ENCODE data around the gene EFCAB8. TPM values are rescaled to one million over a fixed set of nuclear protein-coding genes. Genes with fewer than 3 reads are reported as not detected.
"Not testable (repeated sequence)": the region's sequence is repeated elsewhere in the genome, so short reads cannot be mapped to it uniquely, and the experiment has no call there.

Gene EFCAB8
- total RNA-seq, 4 donors from 2014 or later, result 0.13 to 0.78 TPM; not detected in 2

DNA sequence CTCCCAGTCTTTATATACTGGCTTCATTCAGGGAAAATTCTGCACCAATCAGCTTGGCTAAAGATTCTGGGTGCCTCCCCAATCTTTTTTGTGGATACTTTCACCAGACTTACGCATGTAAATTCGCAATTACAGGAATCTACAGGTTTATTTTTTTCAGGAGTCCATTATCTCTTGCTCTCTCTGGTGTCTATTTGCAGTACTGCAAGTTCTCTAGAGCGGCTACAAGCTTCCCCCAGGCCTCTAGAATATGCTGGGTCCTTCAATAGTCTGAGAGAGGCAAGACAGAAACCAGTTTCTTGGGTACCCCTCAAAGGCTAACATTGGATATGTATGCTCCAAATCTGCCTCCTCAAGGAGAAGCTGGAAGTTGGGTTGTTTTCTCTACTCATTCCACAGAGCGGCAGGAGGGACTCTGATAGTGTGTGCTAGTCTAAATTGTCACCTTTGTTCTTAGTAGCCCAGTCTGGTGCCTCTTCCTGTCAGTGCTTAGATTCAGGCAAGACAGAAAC is 87.0 kb downstream of the EFCAB8 start:
- TF ChIP-seq, protein P1, sequence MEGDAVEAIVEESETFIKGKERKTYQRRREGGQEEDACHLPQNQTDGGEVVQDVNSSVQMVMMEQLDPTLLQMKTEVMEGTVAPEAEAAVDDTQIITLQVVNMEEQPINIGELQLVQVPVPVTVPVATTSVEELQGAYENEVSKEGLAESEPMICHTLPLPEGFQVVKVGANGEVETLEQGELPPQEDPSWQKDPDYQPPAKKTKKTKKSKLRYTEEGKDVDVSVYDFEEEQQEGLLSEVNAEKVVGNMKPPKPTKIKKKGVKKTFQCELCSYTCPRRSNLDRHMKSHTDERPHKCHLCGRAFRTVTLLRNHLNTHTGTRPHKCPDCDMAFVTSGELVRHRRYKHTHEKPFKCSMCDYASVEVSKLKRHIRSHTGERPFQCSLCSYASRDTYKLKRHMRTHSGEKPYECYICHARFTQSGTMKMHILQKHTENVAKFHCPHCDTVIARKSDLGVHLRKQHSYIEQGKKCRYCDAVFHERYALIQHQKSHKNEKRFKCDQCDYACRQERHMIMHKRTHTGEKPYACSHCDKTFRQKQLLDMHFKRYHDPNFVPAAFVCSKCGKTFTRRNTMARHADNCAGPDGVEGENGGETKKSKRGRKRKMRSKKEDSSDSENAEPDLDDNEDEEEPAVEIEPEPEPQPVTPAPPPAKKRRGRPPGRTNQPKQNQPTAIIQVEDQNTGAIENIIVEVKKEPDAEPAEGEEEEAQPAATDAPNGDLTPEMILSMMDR (IDR thresholded peaks at IDR 0.05), result peak in 1 of 4 experiments; percentile 26
- TF ChIP-seq EP300 (IDR thresholded peaks at IDR 0.05) (no peak), POLR2AphosphoS5 (IDR thresholded peaks at IDR 0.05) (no peak)
- H3K9me3 ChIP-seq, result peaks cover 0 to 30% (median 0%) of the 10 kb centered on the region in 3 donors
- 26 to 51% methylated on average over 4 of the region's 4 CpGs for WGBS, 2 donors (ENCODE audit: low coverage in 1 of 2)
- H3K27ac ChIP-seq, result no peak overlapping the region
- ATAC-seq, result no peak
- H3K36me3 ChIP-seq, result no peaks in the 10 kb centered on the region
- no peak overlapping the region for H3K4me3 ChIP-seq
- H3K4me1 ChIP-seq, result no peaks in the 10 kb centered on the region
- H3K27me3 ChIP-seq, result peaks cover 24% of the 10 kb centered on the region

DNA sequence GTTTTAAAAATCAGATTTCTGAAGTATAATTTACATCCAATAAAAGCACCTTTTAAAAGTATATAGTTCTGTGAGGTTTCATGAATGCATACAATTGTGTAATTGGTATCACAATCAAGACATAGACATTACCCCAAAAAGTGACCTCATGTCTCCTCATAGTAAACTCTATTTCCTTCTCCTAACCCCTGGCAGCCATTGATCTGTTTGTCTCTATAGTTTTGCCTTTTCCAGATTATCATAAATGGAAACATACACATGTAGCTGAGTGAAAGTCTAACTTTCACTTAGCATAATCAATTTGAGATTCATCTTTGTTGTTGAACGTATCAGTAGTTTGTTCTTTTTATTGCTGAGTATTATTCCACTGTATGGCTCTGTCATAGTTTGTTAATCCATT is 87.9 kb downstream of the EFCAB8 start:
- ATAC-seq, result no peak
- 63 to 81% methylated on average over 1 of the region's 1 CpG for WGBS, 2 donors (ENCODE audit: low coverage in 1 of 2)
- H3K36me3 ChIP-seq, result no peaks in the 10 kb centered on the region

DNA sequence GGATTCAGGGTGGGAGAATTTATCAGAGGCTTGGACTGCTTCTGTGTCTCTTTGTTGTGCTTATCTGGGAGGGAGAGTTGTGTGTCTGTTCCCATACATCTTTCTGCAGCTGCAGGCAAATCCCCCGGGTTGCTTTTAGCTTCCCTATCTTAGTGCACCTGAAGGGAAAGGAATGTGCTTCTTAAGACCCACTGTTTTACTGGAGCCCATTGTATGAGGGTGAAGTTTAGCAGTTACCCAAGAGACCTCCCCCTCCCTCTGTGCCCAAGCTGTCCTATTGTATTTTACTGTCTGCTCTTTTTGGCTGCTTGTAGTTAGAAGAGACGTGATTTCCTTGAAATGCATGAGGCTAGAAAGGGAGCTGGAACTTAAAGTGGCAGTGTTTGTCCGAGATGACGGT is 91.8 kb downstream of the EFCAB8 start:
- ATAC-seq, H3K36me3 ChIP-seq, H3K27ac ChIP-seq, H3K4me1 ChIP-seq, H3K4me3 ChIP-seq: not testable (repeated sequence)
- peaks cover 0 to 20% (median 0%) of the 10 kb centered on the region in 3 donors for H3K9me3 ChIP-seq
- 9 to 32% methylated on average over 3 to 4 of the region's 4 CpGs for WGBS, 2 donors (ENCODE audit: low coverage in 1 of 2)
- H3K27me3 ChIP-seq, result peaks cover 32% of the 10 kb centered on the region

More for the DNA sequence above, 87.9 kb downstream of the EFCAB8 start:
- Histone ChIP-seq H3K27ac (no peak overlapping the region), H3K9me3 (peaks cover 0 to 22% (median 0%) of the 10 kb centered on the region in 3 donors), H3K27me3 (peaks cover 24% of the 10 kb centered on the region), H3K4me1 (no peaks in the 10 kb centered on the region), H3K4me3 (no peak overlapping the region)
- TF ChIP-seq POLR2AphosphoS5 (IDR thresholded peaks at IDR 0.05) (no peak), POLR2A (IDR thresholded peaks at IDR 0.05) (no peak), EP300 (IDR thresholded peaks at IDR 0.05) (no peak)
- TF ChIP-seq, protein P1 (IDR thresholded peaks at IDR 0.05), result no peak

DNA sequence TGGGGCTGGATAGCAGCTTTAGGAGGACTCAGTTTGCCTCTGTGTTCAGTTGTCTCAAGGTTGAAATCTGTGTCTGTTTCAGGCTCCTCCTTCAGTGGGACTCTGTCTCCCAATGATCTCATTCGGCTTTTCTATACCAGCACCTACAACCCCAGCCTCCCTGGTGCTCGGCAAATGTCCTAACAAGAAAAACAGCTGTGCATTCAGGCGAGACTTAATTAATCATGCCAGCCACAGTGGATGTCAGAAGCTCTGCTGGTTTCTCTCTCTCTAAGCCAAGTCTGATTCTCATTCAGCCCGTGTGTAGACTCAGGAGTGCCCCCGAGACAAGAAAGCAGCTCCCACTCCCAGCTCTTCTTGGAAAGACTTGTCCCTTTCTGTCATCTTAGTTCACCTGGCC is 98.7 kb downstream of the EFCAB8 start:
- Histone ChIP-seq H3K4me3 (no peak overlapping the region), H3K27ac (no peak overlapping the region), H3K4me1 (no peaks in the 10 kb centered on the region), H3K36me3 (no peaks in the 10 kb centered on the region), H3K9me3 (peaks cover 0 to 57% (median 0%) of the 10 kb centered on the region in 3 donors), H3K27me3 (peaks cover 25% of the 10 kb centered on the region)
- ATAC-seq, result no peak
- no peak for TF ChIP-seq POLR2A (IDR thresholded peaks at IDR 0.05)
- TF ChIP-seq POLR2AphosphoS5 (IDR thresholded peaks at IDR 0.05), result no peak
- no peak for TF ChIP-seq EP300 (IDR thresholded peaks at IDR 0.05)
- TF ChIP-seq, protein P1 (IDR thresholded peaks at IDR 0.05), result no peak
- 75 to 83% methylated on average over 5 of the region's 5 CpGs for WGBS, 2 donors (ENCODE audit: low coverage in 1 of 2)

DNA sequence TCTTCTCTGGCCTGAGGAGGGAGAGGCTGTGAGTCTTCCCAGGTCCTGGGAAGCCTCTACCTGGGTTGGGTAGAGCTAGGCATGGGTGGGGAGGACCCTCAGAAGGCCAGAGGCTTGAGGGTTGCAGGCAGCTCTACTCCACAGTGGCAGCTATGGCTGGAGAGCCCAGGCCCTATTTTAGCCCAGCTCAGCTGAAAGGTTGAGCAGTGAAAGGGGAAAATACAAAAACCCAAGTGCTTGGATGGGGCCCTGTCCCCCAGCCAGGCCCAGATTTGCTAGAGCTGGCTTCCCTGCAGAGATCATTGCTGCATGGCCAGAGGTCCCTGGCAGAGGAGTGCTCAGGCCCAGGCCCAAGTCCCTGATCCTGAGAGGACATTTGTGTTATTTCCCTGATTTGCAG is 99.9 kb downstream of the EFCAB8 start:
- no peaks in the 10 kb centered on the region for H3K36me3 ChIP-seq
- no peak for ATAC-seq
- H3K27me3 ChIP-seq, result peaks cover 20% of the 10 kb centered on the region
- no peak overlapping the region for H3K27ac ChIP-seq
- H3K4me3 ChIP-seq, result no peak overlapping the region
- peaks cover 0 to 56% (median 0%) of the 10 kb centered on the region in 3 donors for H3K9me3 ChIP-seq
- H3K4me1 ChIP-seq, result no peaks in the 10 kb centered on the region
- TF ChIP-seq POLR2AphosphoS5 (IDR thresholded peaks at IDR 0.05), result no peak
- TF ChIP-seq POLR2A (IDR thresholded peaks at IDR 0.05), result no peak
- TF ChIP-seq, protein P1 (IDR thresholded peaks at IDR 0.05), result no peak
- no peak for TF ChIP-seq EP300 (IDR thresholded peaks at IDR 0.05)
